Osteoblast (primary cell): ENCODE data around the gene CPXM2. TPM values are rescaled to one million over a fixed set of nuclear protein-coding genes. Genes with fewer than 3 reads are reported as not detected.

Source experiments
- DNase-seq: peaks from one replicate; pipeline ENCODE4 v3.0.0; 2011; ENCODE audit warnings: low spot score, mixed read lengths; ENCODE audit not compliant: insufficient read length; ENCODE audit errors: missing footprints
- H2AFZ ChIP-seq: 2 replicates; pipeline ENCODE4 v1.6.0; 2011; ENCODE audit warnings: mild to moderate bottlenecking, low read length
- H3K27ac ChIP-seq: 2 replicates; pipeline ENCODE4 v1.5.1; 2011; ENCODE audit warnings: mild to moderate bottlenecking, low read depth, low read length, moderate library complexity
- H3K27me3 ChIP-seq: 2 replicates; pipeline ENCODE4 v1.6.0; 2012; ENCODE audit warnings: mild to moderate bottlenecking, control low read depth, inconsistent platforms, low read length, moderate library complexity; ENCODE audit not compliant: insufficient read depth
- H3K36me3 ChIP-seq: 2 replicates; pipeline ENCODE4 v1.5.1; 2011; ENCODE audit warnings: mild to moderate bottlenecking, low read length, control low read depth, moderate library complexity; ENCODE audit not compliant: insufficient read depth
- H3K4me1 ChIP-seq: 2 replicates; pipeline ENCODE4 v1.5.1; 2011; ENCODE audit warnings: mild to moderate bottlenecking, low read length, control low read depth, moderate library complexity; ENCODE audit not compliant: insufficient read depth
- H3K4me2 ChIP-seq: 2 replicates; pipeline ENCODE4 v1.6.0; 2011; ENCODE audit warnings: mild to moderate bottlenecking, low read length; ENCODE audit not compliant: insufficient read depth
- H3K4me3 ChIP-seq: fragments of 200-600 bp; sonication (generic); 3 replicates; pipeline ENCODE4 v1.5.1; 2012; ENCODE audit warnings: mild to moderate bottlenecking, low read length, inconsistent platforms; ENCODE audit not compliant: insufficient read depth
- H3K79me2 ChIP-seq: 2 replicates; pipeline ENCODE4 v1.6.0; 2012; ENCODE audit warnings: mild to moderate bottlenecking, low read length, control low read depth, inconsistent platforms; ENCODE audit not compliant: insufficient read depth
- H3K9me3 ChIP-seq: 2 replicates; pipeline ENCODE4 v1.5.1; 2011; ENCODE audit warnings: low read depth, low read length, control low read depth
- H4K20me1 ChIP-seq: 2 replicates; pipeline ENCODE4 v1.6.0; 2012; ENCODE audit warnings: mild to moderate bottlenecking, low read length, control low read depth; ENCODE audit not compliant: insufficient read depth
- total RNA-seq: library from RNA; depleted of rRNA; stranded (reverse); fragments of >200 nt; gene quantifications from 2 replicates; pipeline ENCODE4 v1.2.3, GENCODE V29; 2012
- TF ChIP-seq, protein P1 (sequence below): IDR thresholded peaks from 2 replicates; pipeline ENCODE4 v1.5.1; 2011; ENCODE audit warnings: mild to moderate bottlenecking, low read depth, low read length, moderate library complexity; ENCODE audit errors: extremely low read depth

Gene CPXM2
- total RNA-seq, 1 donor = 0.36 TPM

DNA sequence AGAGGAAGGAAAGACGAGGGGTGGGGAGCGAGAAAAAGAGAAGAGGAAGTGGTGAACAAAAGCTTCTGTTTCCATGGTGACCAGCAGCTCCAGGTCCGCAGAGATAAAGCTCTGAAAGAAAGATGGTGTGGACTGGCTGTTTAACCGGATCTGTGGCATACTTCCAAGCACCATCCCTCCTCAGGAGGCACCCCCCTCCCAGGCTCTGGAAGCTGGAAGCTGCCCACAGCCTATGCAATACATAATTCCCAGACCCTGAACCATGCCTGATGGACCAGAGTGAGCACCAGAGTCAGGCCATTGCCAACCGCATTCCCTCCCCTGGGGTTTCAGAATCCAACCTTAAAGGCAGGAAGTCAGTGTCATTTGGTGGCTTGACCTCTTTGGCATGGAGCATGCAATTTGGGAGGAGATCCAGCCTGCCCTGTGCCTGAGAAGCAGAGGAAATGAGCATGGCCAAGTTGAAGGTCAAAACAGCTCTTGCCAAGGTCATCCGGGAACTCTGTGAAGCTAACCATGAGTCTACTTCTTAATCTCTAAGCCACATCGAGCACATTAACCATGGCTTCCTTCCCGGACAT lies 22.2 kb upstream of the CPXM2 start:
- no peak overlapping the region for H3K27ac ChIP-seq
- no peak overlapping the region for H3K4me2 ChIP-seq
- no peaks in the 10 kb centered on the region for H3K79me2 ChIP-seq
- TF ChIP-seq, protein P1, sequence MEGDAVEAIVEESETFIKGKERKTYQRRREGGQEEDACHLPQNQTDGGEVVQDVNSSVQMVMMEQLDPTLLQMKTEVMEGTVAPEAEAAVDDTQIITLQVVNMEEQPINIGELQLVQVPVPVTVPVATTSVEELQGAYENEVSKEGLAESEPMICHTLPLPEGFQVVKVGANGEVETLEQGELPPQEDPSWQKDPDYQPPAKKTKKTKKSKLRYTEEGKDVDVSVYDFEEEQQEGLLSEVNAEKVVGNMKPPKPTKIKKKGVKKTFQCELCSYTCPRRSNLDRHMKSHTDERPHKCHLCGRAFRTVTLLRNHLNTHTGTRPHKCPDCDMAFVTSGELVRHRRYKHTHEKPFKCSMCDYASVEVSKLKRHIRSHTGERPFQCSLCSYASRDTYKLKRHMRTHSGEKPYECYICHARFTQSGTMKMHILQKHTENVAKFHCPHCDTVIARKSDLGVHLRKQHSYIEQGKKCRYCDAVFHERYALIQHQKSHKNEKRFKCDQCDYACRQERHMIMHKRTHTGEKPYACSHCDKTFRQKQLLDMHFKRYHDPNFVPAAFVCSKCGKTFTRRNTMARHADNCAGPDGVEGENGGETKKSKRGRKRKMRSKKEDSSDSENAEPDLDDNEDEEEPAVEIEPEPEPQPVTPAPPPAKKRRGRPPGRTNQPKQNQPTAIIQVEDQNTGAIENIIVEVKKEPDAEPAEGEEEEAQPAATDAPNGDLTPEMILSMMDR = no peak
- H4K20me1 ChIP-seq = no peaks in the 10 kb centered on the region
- no peak for DNase-seq
- no peaks in the 10 kb centered on the region for H3K27me3 ChIP-seq
- no peaks in the 10 kb centered on the region for H3K9me3 ChIP-seq
- no peak overlapping the region for H3K4me3 ChIP-seq
- H3K4me1 ChIP-seq = no peaks in the 10 kb centered on the region
- H2AFZ ChIP-seq = no peak overlapping the region
- H3K36me3 ChIP-seq = no peaks in the 10 kb centered on the region

DNA sequence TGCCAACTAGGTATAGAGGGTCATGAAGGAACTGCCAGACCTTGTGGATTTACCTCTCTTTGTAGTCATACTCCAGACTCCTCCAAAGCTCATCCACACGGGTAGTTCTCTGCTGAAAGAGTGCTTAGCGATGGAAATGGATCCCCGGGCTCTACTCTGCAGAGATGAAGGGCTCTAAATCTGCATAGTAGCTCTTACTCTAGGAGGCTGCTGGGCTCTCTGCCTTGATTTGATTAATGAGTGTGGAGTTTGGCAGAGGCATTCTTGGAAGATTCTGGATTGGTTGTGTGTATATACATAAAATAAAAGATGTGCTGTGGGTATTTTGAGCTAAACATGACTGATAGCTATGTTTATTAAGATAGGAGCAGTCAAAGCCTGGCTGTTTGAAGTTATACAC lies 21.3 kb upstream of the CPXM2 start:
- H3K4me2 ChIP-seq = no peak overlapping the region

DNA sequence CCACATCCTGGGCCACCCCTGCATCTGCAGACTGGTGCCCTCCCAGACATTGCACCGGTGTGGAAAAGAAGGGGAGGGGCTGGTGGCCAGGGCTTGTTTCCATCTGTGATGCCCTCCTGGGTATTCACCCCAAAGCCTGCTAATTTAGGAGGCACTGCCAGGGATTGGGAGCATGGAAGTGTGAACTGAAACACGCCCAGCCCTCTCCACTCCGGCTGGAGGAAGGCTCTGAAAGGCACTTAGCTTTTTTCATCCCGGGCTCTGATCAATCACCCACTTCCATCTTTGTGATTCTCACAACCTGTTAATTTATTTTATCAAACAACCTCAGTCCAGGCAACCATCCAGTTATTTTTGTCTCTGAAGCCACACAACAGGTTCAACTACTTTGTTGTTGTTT lies 20.9 kb upstream of the CPXM2 start:
- H3K4me3 ChIP-seq = no peak overlapping the region
- TF ChIP-seq, protein P1 = no peak
- H3K79me2 ChIP-seq = no peaks in the 10 kb centered on the region
- no peaks in the 10 kb centered on the region for H3K27me3 ChIP-seq
- no peak overlapping the region for H2AFZ ChIP-seq
- no peaks in the 10 kb centered on the region for H3K4me1 ChIP-seq
- no peaks in the 10 kb centered on the region for H4K20me1 ChIP-seq
- no peaks in the 10 kb centered on the region for H3K36me3 ChIP-seq
- no peaks in the 10 kb centered on the region for H3K9me3 ChIP-seq
- DNase-seq = no peak
- H3K27ac ChIP-seq = no peak overlapping the region
- H3K4me2 ChIP-seq = no peak overlapping the region

More for the DNA sequence above, 21.3 kb upstream of the CPXM2 start:
- no peaks in the 10 kb centered on the region for H3K36me3 ChIP-seq
- H3K4me3 ChIP-seq = no peak overlapping the region
- no peaks in the 10 kb centered on the region for H3K79me2 ChIP-seq
- no peaks in the 10 kb centered on the region for H3K4me1 ChIP-seq
- H2AFZ ChIP-seq = no peak overlapping the region
- no peak for DNase-seq
- no peak overlapping the region for H3K27ac ChIP-seq
- H3K9me3 ChIP-seq = no peaks in the 10 kb centered on the region
- no peaks in the 10 kb centered on the region for H3K27me3 ChIP-seq
- TF ChIP-seq, protein P1 = no peak
- H4K20me1 ChIP-seq = no peaks in the 10 kb centered on the region

DNA sequence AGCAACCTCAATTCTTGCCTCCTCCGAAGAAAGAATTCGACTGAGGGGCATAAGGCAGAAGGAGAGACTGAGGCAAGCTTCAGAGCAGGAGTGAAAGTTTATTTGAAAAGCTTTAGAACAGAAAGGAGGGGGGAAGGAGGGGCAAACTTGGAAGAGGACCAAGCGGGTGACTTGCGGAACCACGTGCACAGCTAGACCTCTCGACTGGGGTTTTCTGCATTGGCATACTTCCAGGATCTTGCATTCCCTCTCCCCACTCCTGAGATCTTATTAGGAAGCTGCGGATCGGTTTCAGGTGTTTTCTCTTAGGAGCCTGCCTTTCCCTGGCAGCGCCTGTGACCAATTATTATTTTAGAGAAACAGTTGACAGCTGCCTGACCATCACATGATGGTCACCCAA lies 20.3 kb upstream of the CPXM2 start:
- H3K4me3 ChIP-seq = no peak overlapping the region
- H3K4me2 ChIP-seq = no peak overlapping the region
- no peaks in the 10 kb centered on the region for H3K27me3 ChIP-seq
- H3K4me1 ChIP-seq = no peaks in the 10 kb centered on the region
- no peak overlapping the region for H2AFZ ChIP-seq
- no peaks in the 10 kb centered on the region for H3K9me3 ChIP-seq
- TF ChIP-seq, protein P1 = no peak
- no peak overlapping the region for H3K27ac ChIP-seq
- H3K36me3 ChIP-seq = no peaks in the 10 kb centered on the region
- no peaks in the 10 kb centered on the region for H3K79me2 ChIP-seq
- DNase-seq = no peak
- H4K20me1 ChIP-seq = no peaks in the 10 kb centered on the region
